Measurements from ENCODE around the gene ANGEL1. TPM values are rescaled to one million over a fixed set of nuclear protein-coding genes. Genes with fewer than 3 reads are reported as not detected.

The ANGEL1 gene
- total RNA-seq, 1 experiment from 2014 or later = 31.7 TPM

DNA sequence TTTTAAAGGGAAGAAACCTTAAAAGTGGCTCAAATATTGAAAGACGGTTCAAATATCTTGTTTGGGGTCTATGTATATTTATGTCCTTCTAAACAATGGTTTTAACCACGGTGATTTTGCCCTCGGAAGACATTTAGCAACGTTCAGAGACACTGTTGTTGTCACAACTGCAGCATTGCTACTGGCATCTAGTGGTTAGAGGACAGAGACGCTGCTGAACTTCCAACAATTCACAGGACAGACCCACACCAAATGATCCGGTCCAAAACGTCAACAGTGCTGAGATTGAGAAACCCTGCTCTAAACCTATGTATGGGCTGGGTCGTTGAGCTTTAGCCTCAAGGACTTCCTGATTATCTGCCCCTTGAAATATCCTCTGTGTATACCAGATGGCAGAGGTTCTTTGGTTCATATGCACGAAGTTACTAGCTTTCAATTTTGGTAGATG is 1.7 kb downstream of the ANGEL1 start:
- peak overlapping the region; percentile 74; the same call in 1 of the 2 replicates for H3K4me3 ChIP-seq
- DNase-seq = no peak
- no peak overlapping the region for H2AFZ ChIP-seq
- H3K4me2 ChIP-seq = peak overlapping the region; percentile 92
- 0 out of 2 replicates have a peak, but pooled peaks cover 3% of the 10 kb centered on the region for H3K36me3 ChIP-seq (ENCODE audit: low read depth)
- CTCF ChIA-PET = interaction anchor here (0.6 to 1.7 kb wide), 6 partner anchors 26 to 1383 kb away, joined by 3 to 18 read pairs (median 4); partner anchors contain the start of gene JDP2
- TF ChIP-seq, protein P1, sequence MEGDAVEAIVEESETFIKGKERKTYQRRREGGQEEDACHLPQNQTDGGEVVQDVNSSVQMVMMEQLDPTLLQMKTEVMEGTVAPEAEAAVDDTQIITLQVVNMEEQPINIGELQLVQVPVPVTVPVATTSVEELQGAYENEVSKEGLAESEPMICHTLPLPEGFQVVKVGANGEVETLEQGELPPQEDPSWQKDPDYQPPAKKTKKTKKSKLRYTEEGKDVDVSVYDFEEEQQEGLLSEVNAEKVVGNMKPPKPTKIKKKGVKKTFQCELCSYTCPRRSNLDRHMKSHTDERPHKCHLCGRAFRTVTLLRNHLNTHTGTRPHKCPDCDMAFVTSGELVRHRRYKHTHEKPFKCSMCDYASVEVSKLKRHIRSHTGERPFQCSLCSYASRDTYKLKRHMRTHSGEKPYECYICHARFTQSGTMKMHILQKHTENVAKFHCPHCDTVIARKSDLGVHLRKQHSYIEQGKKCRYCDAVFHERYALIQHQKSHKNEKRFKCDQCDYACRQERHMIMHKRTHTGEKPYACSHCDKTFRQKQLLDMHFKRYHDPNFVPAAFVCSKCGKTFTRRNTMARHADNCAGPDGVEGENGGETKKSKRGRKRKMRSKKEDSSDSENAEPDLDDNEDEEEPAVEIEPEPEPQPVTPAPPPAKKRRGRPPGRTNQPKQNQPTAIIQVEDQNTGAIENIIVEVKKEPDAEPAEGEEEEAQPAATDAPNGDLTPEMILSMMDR (conservative IDR thresholded peaks at IDR 0.05) = no peak; the same call in 1 of the 2 replicates
- no peak for TF ChIP-seq EZH2 (IDR thresholded peaks at IDR 0.05; ENCODE audit: low read depth)
- peaks cover 16% of the 10 kb centered on the region for H3K79me2 ChIP-seq (ENCODE audit: low read depth)
- POLR2A ChIA-PET (ENCODE audit: unreplicated experiment) = interaction anchor here (0.7 kb wide), 1 partner anchor 779 kb away, joined by 3 read pairs; no protein-coding TSS in a partner anchor
- no peaks in the 10 kb centered on the region for H3K9me3 ChIP-seq (ENCODE audit: insufficient read depth, low read depth)
- peaks cover 2% of the 10 kb centered on the region for H3K27me3 ChIP-seq (ENCODE audit: insufficient read depth, low read depth)
- no peak overlapping the region for H3K27ac ChIP-seq
- peaks cover 14% of the 10 kb centered on the region for H3K4me1 ChIP-seq (replicated peaks; ENCODE audit: insufficient read depth)
- H3F3A ChIP-seq (ENCODE audit: insufficient read depth, low read depth) = peaks cover 10% of the 10 kb centered on the region; the same call in 1 of the 2 replicates
- BruUV-seq (replicated peaks) = no TSS peak
- H3K9me2 ChIP-seq (ENCODE audit: insufficient read depth) = no peaks in the 10 kb centered on the region
- H4K20me1 ChIP-seq (ENCODE audit: insufficient read depth) = peaks cover 5% of the 10 kb centered on the region
- intact Hi-C loops (cut with micrococcal nuclease; ENCODE audit: unreplicated experiment) = loop anchor here (1.0 kb wide), 1 partner anchor 101 kb away; no protein-coding TSS in a partner anchor

DNA sequence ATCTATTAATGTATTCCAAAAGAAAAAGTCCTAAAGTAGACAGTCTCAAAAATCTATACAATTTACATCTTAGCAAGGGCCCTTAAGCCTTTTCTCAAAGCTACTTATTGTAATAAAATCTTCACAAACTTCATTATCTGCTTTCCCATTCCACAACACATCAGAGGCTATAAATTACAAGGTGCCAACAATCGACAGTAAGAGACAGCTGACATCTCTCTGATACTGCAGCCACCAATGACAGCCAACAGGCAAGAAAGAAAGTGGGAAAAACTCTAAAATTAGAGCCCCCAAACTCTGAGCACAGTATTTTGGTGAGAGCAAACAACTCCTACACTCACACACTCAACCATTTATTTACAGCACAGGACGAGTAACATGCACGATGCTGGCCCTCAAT is 2.2 kb downstream of the ANGEL1 start:
- H3K9me3 ChIP-seq (ENCODE audit: insufficient read depth, low read depth) = no peaks in the 10 kb centered on the region
- H3K36me3 ChIP-seq (ENCODE audit: low read depth) = 0 out of 2 replicates have a peak, but pooled peaks cover 3% of the 10 kb centered on the region
- H3K4me1 ChIP-seq (replicated peaks; ENCODE audit: insufficient read depth) = peaks cover 14% of the 10 kb centered on the region
- intact Hi-C loops (cut with micrococcal nuclease; ENCODE audit: unreplicated experiment) = no loop called here
- H3F3A ChIP-seq (ENCODE audit: insufficient read depth, low read depth) = peaks cover 10% of the 10 kb centered on the region; the same call in 1 of the 2 replicates
- CTCF ChIA-PET = interaction anchor here (0.6 to 1.7 kb wide), 4 partner anchors 25 to 1383 kb away, joined by 3 to 18 read pairs (median 8); partner anchors contain the start of gene JDP2
- TF ChIP-seq, protein P1 (conservative IDR thresholded peaks at IDR 0.05) = no peak
- no peak for TF ChIP-seq EZH2 (IDR thresholded peaks at IDR 0.05; ENCODE audit: low read depth)
- no peak overlapping the region for H2AFZ ChIP-seq
- BruUV-seq (replicated peaks) = no TSS peak
- no peaks in the 10 kb centered on the region for H3K9me2 ChIP-seq (ENCODE audit: insufficient read depth)
- POLR2A ChIA-PET (ENCODE audit: unreplicated experiment) = interaction anchor here (0.7 kb wide), 1 partner anchor 779 kb away, joined by 3 read pairs; no protein-coding TSS in a partner anchor
- no peak overlapping the region for H3K27ac ChIP-seq
- H3K27me3 ChIP-seq (ENCODE audit: insufficient read depth, low read depth) = no peaks in the 10 kb centered on the region
- H3K4me2 ChIP-seq = peak overlapping the region; percentile 92
- no peak for DNase-seq
- H3K79me2 ChIP-seq (ENCODE audit: low read depth) = peaks cover 16% of the 10 kb centered on the region
- peak overlapping the region; percentile 74; the same call in 1 of the 2 replicates for H3K4me3 ChIP-seq
- peaks cover 5% of the 10 kb centered on the region for H4K20me1 ChIP-seq (ENCODE audit: insufficient read depth)

DNA sequence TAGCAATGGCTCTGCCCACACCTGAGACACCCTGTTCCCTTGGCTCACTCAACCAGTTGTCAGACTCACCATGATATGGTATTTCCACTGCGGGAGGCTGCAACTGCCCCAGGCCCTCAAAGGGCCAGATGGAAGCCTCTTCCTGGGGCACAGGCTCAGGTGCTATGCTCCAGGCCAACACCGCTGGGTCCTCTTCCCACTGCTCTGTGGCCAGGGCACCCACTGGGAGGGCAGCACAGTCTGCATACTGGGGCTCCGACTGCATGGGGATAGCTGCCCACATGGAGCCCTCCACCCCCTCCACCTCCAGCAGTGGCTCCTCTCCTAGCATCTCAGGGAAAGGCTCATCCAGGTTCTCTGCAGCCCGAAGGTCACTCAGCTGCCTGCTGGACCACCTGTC is 3.7 kb downstream of the ANGEL1 start:
- Histone ChIP-seq H3K9me3 (ENCODE audit: insufficient read depth, low read depth) (no peaks in the 10 kb centered on the region), H3F3A (ENCODE audit: insufficient read depth, low read depth) (peaks cover 10% of the 10 kb centered on the region; the same call in 1 of the 2 replicates), H3K27me3 (ENCODE audit: insufficient read depth, low read depth) (no peaks in the 10 kb centered on the region), H3K36me3 (ENCODE audit: low read depth) (0 out of 2 replicates have a peak, but pooled peaks cover 3% of the 10 kb centered on the region), H3K4me1 (replicated peaks; ENCODE audit: insufficient read depth) (peaks cover 14% of the 10 kb centered on the region), H2AFZ (no peak overlapping the region), H3K79me2 (ENCODE audit: low read depth) (peaks cover 16% of the 10 kb centered on the region), H4K20me1 (ENCODE audit: insufficient read depth) (peaks cover 5% of the 10 kb centered on the region), H3K4me3 (no peak overlapping the region), H3K9me2 (ENCODE audit: insufficient read depth) (no peaks in the 10 kb centered on the region), H3K4me2 (no peak overlapping the region), H3K27ac (no peak overlapping the region)
- intact Hi-C loops (cut with micrococcal nuclease; ENCODE audit: unreplicated experiment) = no loop called here
- BruUV-seq (replicated peaks) = no TSS peak
- no peak for DNase-seq
- CTCF ChIA-PET = no interaction called here
- POLR2A ChIA-PET (ENCODE audit: unreplicated experiment) = no interaction called here
- TF ChIP-seq, protein P1 (conservative IDR thresholded peaks at IDR 0.05) = no peak
- no peak for TF ChIP-seq EZH2 (IDR thresholded peaks at IDR 0.05; ENCODE audit: low read depth)
